Activated naive CD8-positive, alpha-beta T cell treated with anti-CD3 and anti-CD28 coated beads for 36 hours (primary cell): ENCODE data around the gene RBM5. TPM values are rescaled to one million over a fixed set of nuclear protein-coding genes. Genes with fewer than 3 reads are reported as not detected.
A peak's percentile ranks its signal among the peaks of the same experiment; 100 is the strongest.
"Not testable (repeated sequence)": the region's sequence is repeated elsewhere in the genome, so short reads cannot be mapped to it uniquely, and the experiment has no call there.

Experiments
- DNase-seq: peaks from one replicate; pipeline ENCODE4 v3.0.0; 2021
- H3K27ac Mint-ChIP-seq: one replicate; pipeline ENCODE4 v1.8.0; 2022; ENCODE audit warnings: mild to moderate bottlenecking, moderate library complexity, mixed read lengths
- H3K27me3 Mint-ChIP-seq: one replicate; pipeline ENCODE4 v1.8.0; 2022; ENCODE audit warnings: mild to moderate bottlenecking, mixed read lengths
- H3K36me3 Mint-ChIP-seq: one replicate; pipeline ENCODE4 v1.8.0; 2021; ENCODE audit warnings: mild to moderate bottlenecking, mixed read lengths
- H3K4me1 Mint-ChIP-seq: one replicate; pipeline ENCODE4 v1.8.0; 2021; ENCODE audit warnings: mixed read lengths
- H3K4me3 Mint-ChIP-seq: one replicate; pipeline ENCODE4 v1.8.0; 2022; ENCODE audit warnings: mild to moderate bottlenecking, moderate library complexity, mixed read lengths
- H3K9me3 Mint-ChIP-seq: one replicate; pipeline ENCODE4 v1.8.0; 2022; ENCODE audit warnings: mixed read lengths
- total RNA-seq, 2 experiments: library from RNA; stranded (reverse); gene quantifications; one replicate each; pipeline ENCODE4 v1.2.3, GENCODE V29; 2021

Gene RBM5
- total RNA-seq, result 100 to 1,000 TPM in 1 of 2 experiments, 10 to 100 TPM in 1; 99.8 to 102 TPM

DNA sequence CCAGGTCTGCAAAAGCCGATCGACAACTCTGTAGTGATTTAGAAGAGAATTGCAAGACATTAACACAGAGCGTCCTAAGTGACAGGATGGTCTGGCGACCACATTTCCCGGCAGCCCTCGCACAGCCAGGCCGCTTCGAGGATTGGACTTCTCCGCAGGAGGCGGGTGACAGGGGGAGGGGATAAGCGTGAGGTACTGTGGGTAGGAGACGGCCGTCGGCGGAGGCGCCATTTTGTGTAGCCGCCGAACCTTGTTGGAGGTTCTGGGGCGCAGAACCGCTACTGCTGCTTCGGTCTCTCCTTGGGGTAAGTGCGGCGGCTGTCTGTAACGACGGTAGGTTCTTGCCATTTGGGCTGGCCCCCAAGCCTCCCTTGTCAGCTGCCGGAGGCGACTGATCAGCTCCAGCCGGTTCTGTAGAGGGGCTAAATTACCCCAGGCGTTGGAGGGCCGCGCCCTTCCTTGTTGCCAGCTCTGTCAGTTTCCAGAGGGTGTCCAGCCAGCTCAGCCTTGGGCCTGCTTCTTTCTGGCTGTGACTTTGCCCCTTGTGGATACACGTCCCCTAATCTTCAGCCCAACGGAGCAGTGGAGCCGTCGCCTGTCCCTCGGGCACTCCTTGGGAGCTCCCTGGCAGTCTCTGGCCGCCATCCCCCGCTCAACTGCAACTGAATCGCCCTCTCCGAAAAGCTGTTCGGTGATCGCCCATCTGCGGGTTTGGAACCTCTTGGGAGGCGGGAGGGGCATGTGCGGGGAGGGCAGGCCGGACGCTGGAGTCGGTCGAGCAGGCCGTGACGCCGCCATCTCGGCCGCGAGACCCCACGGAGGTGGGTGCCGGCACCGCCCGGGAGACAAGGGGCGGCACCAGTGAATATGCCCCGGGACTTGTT lies at the start of gene RBM5:
Gene RBM5 (plus strand): TSS at position 195 of the 884 bp plus-strand sequence. CDS start 1,516 bp downstream, outside the sequence.
- DNase-seq, result peak; percentile 93
- H3K36me3 Mint-ChIP-seq, result peaks cover 34% of the 10 kb centered on the region
- H3K27me3 Mint-ChIP-seq, result no peaks in the 10 kb centered on the region
- peak within 1 kb of the TSS; percentile 96 for H3K27ac Mint-ChIP-seq
- peaks cover 29% of the 10 kb centered on the region for H3K4me1 Mint-ChIP-seq
- no peaks in the 10 kb centered on the region for H3K9me3 Mint-ChIP-seq
- H3K4me3 Mint-ChIP-seq, result peak within 1 kb of the TSS; percentile 97

DNA sequence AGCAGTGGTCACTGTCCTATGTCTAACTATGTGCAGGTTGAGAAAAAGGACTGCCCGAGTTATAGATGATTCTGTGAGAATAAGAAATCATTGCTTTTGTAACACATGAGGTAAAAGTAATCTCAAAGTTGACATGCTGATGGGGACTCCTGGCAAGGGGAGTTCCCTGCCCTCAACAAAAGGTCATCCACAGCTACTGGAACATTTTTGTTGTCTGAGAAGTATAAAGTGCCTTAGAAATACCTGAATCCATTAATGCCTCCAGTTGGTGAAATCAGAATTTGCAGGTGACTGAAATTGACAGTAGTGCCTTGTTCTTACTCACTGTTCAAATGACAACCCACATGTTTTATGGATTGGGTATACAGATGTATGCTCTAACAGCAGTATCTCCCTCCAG lies 43.7 kb upstream of the RBM5 start:
- no peaks in the 10 kb centered on the region for H3K27me3 Mint-ChIP-seq
- H3K27ac Mint-ChIP-seq, result no peak overlapping the region
- no peaks in the 10 kb centered on the region for H3K9me3 Mint-ChIP-seq
- DNase-seq, result no peak
- H3K36me3 Mint-ChIP-seq, result peaks cover 4% of the 10 kb centered on the region
- H3K4me1 Mint-ChIP-seq, result peaks cover 12% of the 10 kb centered on the region
- no peak overlapping the region for H3K4me3 Mint-ChIP-seq

DNA sequence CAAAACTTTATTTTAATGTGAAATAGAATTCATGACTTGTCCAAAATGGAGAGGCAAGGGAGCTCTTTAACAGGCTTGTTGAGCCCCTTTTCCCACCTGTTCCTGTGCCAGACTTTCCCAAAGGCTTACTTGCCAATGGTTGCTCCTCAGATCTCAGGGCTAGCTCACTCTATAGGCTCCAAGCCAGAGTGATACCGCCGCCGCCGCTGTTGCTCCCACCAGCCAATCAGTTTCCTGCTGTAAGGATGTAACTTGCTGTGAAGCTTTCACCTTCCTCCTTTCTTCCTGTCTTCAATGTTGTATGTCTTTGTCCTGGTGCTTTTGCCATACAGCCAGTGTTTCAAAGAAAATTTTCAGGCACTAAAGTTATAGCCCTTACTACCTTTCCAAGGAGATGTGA lies 41.3 kb upstream of the RBM5 start:
- no peak for DNase-seq
- no peaks in the 10 kb centered on the region for H3K9me3 Mint-ChIP-seq
- no peak overlapping the region for H3K27ac Mint-ChIP-seq
- H3K4me3 Mint-ChIP-seq, result no peak overlapping the region
- peaks cover 13% of the 10 kb centered on the region for H3K4me1 Mint-ChIP-seq
- peaks cover 10% of the 10 kb centered on the region for H3K36me3 Mint-ChIP-seq
- no peaks in the 10 kb centered on the region for H3K27me3 Mint-ChIP-seq

DNA sequence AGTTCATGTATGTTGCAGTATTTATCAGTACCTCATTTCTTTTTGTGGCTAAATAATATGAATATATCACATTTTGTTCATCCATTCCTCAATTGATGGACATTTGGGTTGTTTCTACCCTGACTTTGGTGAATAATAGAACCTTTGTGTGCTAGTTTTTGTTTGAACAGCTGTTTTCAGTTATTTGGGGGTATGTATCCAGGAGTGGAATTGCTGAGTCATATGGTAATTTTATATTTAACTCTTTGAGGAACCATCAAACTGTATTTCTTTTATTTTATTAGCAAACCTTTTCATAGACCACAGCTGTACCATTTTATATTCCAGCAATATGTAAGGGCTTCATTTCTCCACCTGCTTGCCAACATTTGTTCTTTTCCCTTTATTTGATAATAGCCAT lies 38.4 kb upstream of the RBM5 start:
- H3K36me3 Mint-ChIP-seq, result peaks cover 14% of the 10 kb centered on the region
- no peaks in the 10 kb centered on the region for H3K9me3 Mint-ChIP-seq
- DNase-seq, result no peak
- H3K4me1 Mint-ChIP-seq, result peaks cover 3% of the 10 kb centered on the region
- no peak overlapping the region for H3K27ac Mint-ChIP-seq
- no peak overlapping the region for H3K4me3 Mint-ChIP-seq
- H3K27me3 Mint-ChIP-seq, result no peaks in the 10 kb centered on the region

DNA sequence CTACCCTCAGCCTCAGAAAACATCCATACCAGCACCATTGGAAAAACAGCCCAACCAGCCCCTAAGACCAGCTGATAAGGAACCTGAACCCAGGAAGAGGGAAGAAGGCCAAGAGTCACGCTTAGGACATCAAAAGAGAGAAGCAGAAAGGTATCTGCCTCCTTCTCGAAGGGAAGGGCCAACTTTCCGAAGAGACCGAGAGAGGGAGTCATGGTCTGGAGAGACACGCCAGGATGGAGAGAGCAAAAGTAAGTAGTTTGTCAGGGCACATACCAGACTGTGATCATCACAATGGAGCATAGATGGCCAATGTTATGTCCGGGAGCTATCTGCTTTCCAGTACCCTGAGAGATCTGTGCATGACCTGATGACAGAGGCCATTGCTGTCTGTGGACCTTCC lies 31.0 kb upstream of the RBM5 start:
- Mint-ChIP-seq H3K27ac (no peak overlapping the region), H3K27me3 (no peaks in the 10 kb centered on the region), H3K9me3 (no peaks in the 10 kb centered on the region), H3K36me3 (peaks cover 18% of the 10 kb centered on the region), H3K4me3 (no peak overlapping the region), H3K4me1 (no peaks in the 10 kb centered on the region)
- DNase-seq, result no peak

DNA sequence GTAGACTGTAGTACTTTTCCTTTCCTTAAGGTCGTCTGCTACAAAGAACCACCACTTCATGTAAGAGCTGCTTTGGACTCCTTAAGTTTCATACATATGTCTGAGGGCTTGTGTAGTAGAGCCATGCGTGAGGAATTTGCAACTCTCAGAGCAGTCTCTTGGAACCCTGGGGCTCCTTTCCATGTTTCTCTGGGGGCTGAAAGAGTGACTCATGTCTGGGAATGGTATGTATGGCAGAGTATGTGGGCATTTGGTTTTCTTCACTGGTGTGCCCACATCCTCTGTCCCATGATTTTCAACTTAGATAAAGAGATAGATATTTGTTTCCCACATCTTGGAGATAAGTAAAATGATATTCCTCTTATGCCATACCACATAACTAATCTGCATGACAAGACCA lies 20.6 kb upstream of the RBM5 start:
- H3K4me1 Mint-ChIP-seq, result no peaks in the 10 kb centered on the region
- peaks cover 11% of the 10 kb centered on the region for H3K36me3 Mint-ChIP-seq
- no peak for DNase-seq
- H3K27me3 Mint-ChIP-seq, result no peaks in the 10 kb centered on the region
- H3K27ac Mint-ChIP-seq, result no peak overlapping the region
- H3K4me3 Mint-ChIP-seq, result no peak overlapping the region
- no peaks in the 10 kb centered on the region for H3K9me3 Mint-ChIP-seq

DNA sequence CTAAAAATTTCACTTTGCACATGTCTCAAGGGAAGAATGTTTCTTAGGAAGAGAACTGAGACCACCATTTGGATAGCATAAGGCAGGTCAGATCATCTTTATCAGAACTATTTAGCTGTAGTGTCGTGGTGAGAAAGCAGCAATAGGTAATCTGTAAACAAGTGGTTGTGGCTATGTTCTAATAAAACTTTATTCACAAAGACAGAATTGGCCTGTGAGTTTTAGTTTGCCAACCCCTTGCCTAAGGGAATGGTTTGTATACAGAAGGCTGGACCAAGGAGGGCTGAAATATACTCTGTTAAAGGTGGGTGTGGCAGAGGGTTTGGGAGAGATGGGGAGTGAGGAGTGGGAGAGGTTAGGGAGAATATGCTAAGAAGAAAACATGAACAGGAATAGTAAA lies 10.6 kb upstream of the RBM5 start:
- Mint-ChIP-seq H3K36me3 (peaks cover 14% of the 10 kb centered on the region), H3K4me1 (peaks cover 9% of the 10 kb centered on the region), H3K27me3 (no peaks in the 10 kb centered on the region), H3K4me3 (no peak overlapping the region), H3K9me3 (no peaks in the 10 kb centered on the region), H3K27ac (no peak overlapping the region)
- DNase-seq, result no peak

DNA sequence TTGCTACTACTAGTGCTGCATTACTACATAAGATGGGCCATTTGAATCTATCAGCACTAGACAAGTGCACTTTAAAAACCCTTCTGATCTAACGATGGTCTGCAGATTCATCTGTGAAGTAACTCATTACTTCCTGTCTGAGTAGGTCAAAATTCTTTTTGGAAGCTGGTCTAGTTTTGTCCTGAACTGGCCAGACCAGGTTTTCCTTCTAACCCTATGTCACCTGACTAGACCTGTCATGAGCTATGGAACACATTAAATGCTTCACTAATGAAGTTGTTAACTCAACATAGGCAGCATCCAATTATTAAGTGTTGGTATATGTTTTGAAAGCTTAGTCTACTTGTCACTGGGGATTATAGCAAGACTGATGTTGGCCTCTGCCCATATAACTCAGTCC lies 10.1 kb upstream of the RBM5 start:
- no peak overlapping the region for H3K4me3 Mint-ChIP-seq
- peaks cover 13% of the 10 kb centered on the region for H3K4me1 Mint-ChIP-seq
- H3K9me3 Mint-ChIP-seq, result no peaks in the 10 kb centered on the region
- no peak overlapping the region for H3K27ac Mint-ChIP-seq
- peaks cover 14% of the 10 kb centered on the region for H3K36me3 Mint-ChIP-seq
- DNase-seq, result no peak
- H3K27me3 Mint-ChIP-seq, result no peaks in the 10 kb centered on the region

DNA sequence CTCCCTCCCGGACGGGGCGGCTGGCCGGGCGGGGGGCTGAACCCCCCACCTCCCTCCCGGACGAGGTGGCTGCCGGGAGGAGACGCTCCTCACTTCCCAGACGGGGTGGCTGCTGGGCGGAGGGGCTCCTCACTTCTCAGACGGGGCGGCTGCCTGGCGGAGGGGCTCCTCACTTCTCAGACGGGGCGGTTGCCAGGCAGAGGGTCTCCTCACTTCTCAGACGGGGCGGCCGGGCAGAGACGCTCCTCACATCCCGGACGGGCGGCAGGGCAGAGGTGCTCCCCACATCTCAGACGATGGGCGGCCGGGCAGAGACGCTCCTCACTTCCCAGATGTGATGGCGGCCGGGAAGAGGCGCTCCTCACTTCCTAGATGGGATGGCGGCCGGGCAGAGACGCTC lies 3.8 kb upstream of the RBM5 start:
- H3K36me3 Mint-ChIP-seq, DNase-seq, H3K4me3 Mint-ChIP-seq, H3K27me3 Mint-ChIP-seq, H3K9me3 Mint-ChIP-seq, H3K27ac Mint-ChIP-seq: not testable (repeated sequence)
- peaks cover 18% of the 10 kb centered on the region for H3K4me1 Mint-ChIP-seq

DNA sequence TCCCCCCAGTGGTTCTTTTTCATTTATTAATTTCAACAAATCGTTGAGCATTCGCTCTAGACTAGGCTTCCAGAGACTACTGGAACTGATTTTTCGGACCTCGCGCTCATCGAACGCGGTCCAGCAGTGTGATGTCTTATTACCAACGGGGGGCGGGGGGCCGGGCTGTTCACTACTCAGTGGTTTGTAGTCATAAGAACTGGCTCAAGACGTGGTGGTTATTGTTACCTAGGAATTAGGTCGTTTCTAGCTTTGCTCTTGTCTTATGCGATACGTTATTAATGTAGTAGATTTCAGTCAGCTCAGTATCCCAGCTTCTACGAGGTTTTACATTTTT lies 858 bp downstream of the RBM5 start:
- no peak for DNase-seq
- H3K27ac Mint-ChIP-seq, result peak overlapping the region; percentile 96
- peaks cover 30% of the 10 kb centered on the region for H3K4me1 Mint-ChIP-seq
- H3K27me3 Mint-ChIP-seq, result no peaks in the 10 kb centered on the region
- H3K4me3 Mint-ChIP-seq, result peak overlapping the region; percentile 97
- peaks cover 35% of the 10 kb centered on the region for H3K36me3 Mint-ChIP-seq
- no peaks in the 10 kb centered on the region for H3K9me3 Mint-ChIP-seq

DNA sequence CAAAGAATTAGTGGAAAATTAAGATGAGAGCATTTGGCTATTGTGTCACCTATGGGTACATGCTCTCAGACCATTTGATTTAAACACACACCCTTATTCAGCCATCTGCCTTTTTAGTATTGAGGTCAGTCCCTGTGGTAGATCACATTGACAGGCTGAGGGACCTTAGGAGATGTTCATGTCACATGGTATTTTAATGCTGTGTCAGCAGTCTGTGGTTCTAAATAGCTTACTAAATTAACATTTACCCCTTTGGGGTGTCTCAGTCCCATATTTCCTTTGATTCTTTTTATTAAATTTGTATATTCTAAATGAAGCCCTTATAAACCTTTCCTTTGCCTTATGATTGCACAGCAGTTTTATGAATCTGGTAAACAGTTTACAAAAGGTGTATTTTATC lies 2.3 kb downstream of the RBM5 start:
- H3K4me1 Mint-ChIP-seq, result peaks cover 36% of the 10 kb centered on the region
- no peak for DNase-seq

DNA sequence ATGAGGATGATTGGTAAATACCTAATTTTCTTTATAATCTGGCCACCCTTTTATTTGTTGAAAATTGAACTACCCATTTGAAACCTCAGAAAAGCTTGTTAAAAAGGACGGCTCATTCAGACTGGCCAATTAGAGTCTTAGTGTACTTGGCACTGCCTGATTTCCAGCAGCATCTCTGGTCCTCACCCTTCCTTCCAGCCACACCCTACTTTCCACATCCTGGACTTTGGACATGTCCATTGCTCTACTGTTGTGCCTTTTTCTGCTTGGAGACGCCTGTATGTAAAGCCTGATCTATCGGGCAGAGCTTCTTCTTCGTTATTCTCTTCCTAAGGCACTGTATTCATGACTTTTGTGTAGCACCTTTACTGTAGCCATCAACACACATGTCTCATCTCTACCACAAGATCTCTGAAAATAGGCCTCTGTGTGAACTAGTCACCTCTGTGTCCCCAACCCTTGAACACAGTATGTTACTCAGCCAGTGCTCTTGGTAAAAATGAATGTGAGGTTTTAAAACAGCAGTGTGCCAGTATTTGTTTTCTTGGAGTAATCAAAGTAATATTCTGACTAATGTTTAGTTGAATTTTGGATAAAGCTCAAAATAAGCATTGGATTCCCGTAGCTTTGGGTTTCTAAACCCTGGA lies 6.8 kb downstream of the RBM5 start:
- no peaks in the 10 kb centered on the region for H3K27me3 Mint-ChIP-seq
- peaks cover 31% of the 10 kb centered on the region for H3K4me1 Mint-ChIP-seq
- H3K4me3 Mint-ChIP-seq, result no peak overlapping the region
- DNase-seq, result no peak
- H3K27ac Mint-ChIP-seq, result peak overlapping the region; percentile 73
- H3K36me3 Mint-ChIP-seq, result peaks cover 54% of the 10 kb centered on the region
- H3K9me3 Mint-ChIP-seq, result no peaks in the 10 kb centered on the region

More for the DNA sequence above, 2.3 kb downstream of the RBM5 start:
- H3K27ac Mint-ChIP-seq, result peak overlapping the region; percentile 96
- no peaks in the 10 kb centered on the region for H3K9me3 Mint-ChIP-seq
- H3K4me3 Mint-ChIP-seq, result peak overlapping the region; percentile 7
- peaks cover 48% of the 10 kb centered on the region for H3K36me3 Mint-ChIP-seq
- no peaks in the 10 kb centered on the region for H3K27me3 Mint-ChIP-seq

DNA sequence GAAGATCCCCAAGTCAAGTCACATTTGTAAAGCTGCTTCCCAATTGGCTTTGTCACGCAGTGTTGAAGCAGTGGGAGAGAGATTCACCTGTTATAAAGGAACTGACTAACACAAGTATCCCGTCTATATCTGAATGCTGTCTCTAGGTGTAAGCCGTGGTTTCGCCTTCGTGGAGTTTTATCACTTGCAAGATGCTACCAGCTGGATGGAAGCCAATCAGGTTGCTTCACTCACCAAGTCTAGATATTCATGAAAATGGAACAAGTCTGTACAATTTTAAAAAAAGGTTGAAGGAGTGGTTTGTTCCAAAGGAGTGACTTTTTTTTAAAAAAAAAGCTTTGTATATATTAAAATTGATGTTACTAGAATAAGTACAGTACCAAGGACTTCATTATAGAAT lies 11.7 kb downstream of the RBM5 start:
- Mint-ChIP-seq H3K27ac (no peak overlapping the region), H3K9me3 (no peaks in the 10 kb centered on the region), H3K4me1 (peaks cover 18% of the 10 kb centered on the region), H3K36me3 (peaks cover 33% of the 10 kb centered on the region), H3K27me3 (no peaks in the 10 kb centered on the region), H3K4me3 (no peak overlapping the region)
- DNase-seq, result no peak

DNA sequence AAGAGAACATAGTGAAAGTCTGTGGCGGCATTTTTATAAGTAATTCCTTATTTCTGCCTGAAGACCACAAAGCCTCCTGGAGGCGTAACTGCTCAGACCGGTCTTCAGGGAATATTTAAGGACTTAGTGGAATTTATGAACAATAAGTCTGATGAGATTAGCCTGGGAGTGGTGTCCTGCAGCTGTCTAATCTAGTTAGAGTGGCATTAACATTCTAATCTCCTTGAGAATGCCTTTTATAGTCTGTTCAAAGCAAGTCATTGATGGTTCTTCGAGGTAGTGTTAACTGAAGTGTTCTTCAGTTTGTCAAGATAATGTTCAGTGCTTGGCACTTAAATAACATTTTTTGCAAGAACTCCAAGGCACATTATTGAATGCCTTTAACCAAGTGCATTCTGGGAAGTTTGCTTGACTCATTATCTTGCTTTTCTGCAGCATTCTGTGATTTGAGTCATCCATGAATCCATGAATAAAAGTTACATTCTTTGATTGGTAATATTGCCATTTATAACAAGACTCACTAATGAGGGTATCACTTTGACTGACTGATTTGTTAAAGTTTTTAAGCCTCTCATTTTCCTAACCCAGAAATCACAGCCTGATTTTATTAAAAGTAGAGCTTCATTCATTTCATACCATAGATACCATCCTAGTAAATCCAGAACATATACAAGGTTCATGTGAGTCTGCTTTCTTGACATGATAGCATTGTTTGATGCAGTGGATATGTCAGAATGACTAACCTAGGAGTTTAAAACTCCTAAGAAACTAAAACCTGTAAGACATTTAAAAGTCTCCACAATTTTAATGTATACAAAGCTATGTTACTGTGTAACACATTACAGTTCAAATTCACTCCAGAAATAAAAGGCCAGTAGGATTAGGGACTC lies 12.5 kb downstream of the RBM5 start:
- H3K27me3 Mint-ChIP-seq, result no peaks in the 10 kb centered on the region
- DNase-seq, result no peak
- H3K9me3 Mint-ChIP-seq, result no peaks in the 10 kb centered on the region
- H3K27ac Mint-ChIP-seq, result no peak overlapping the region
- H3K36me3 Mint-ChIP-seq, result peaks cover 27% of the 10 kb centered on the region
- peaks cover 15% of the 10 kb centered on the region for H3K4me1 Mint-ChIP-seq
- no peak overlapping the region for H3K4me3 Mint-ChIP-seq

DNA sequence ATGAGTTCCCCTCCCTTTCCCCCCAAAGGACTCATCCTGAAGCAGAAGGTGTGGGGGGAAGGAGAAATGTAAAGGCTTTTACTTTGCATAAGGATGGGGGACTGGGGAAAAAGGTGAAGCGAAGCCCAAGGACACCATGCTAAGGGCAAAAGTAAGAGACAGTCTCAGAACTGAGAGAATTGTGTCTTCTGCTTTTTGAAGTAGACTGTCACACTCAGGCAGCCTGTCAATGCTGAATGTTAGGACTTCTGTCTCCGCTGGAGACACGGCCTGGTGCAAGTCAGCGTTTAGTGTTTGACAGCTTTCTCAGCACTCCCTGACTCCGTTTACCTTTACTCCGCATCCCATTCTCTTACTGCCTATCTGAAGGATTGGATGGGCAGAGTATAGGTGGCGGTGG lies 13.8 kb downstream of the RBM5 start:
- H3K27ac Mint-ChIP-seq, result no peak overlapping the region
- H3K4me1 Mint-ChIP-seq, result peaks cover 13% of the 10 kb centered on the region
- H3K9me3 Mint-ChIP-seq, result no peaks in the 10 kb centered on the region
- DNase-seq, result no peak
- peaks cover 30% of the 10 kb centered on the region for H3K36me3 Mint-ChIP-seq
- H3K4me3 Mint-ChIP-seq, result no peak overlapping the region
- no peaks in the 10 kb centered on the region for H3K27me3 Mint-ChIP-seq
